K562 (cell line): Measurements from ENCODE around the gene MEX3A.

ENCODE experiments used
- CEBPB ChIP-seq: fragments of 450-650 bp; IDR thresholded peaks from 2 replicates; pipeline ENCODE4 v1.6.1; 2016; ENCODE audit warnings: missing genetic modification characterization, missing compliant biosample characterization
- HDAC3 ChIP-seq: fragments of 450-650 bp; IDR thresholded peaks from 2 replicates; pipeline ENCODE4 v1.6.1; 2018; ENCODE audit warnings: borderline replicate concordance, mild to moderate bottlenecking, moderate library complexity; ENCODE audit not compliant: partially characterized antibody
- NBN ChIP-seq: fragments of 450-650 bp; IDR thresholded peaks from 2 replicates; pipeline ENCODE4 v1.6.1; 2016; ENCODE audit warnings: low read depth, mild to moderate bottlenecking
- POLR2AphosphoS5 ChIP-seq: IDR thresholded peaks from 2 replicates; pipeline ENCODE4 v1.6.1; 2011; ENCODE audit warnings: mild to moderate bottlenecking, low read depth, low read length, moderate library complexity; ENCODE audit not compliant: control insufficient read depth, insufficient read depth
- RB1 ChIP-seq: fragments of 450-650 bp; IDR thresholded peaks from 2 replicates; pipeline ENCODE4 v1.6.1; 2017; ENCODE audit warnings: low read depth, mild to moderate bottlenecking
- SP1 ChIP-seq: sonication (generic); formaldehyde crosslinking; IDR thresholded peaks from 2 replicates; pipeline ENCODE4 v1.8.1; 2022; ENCODE audit warnings: mild to moderate bottlenecking, missing genetic modification reagents
- U2AF1 ChIP-seq: fragments of 200-400 bp; formaldehyde crosslinking; optimal IDR thresholded peaks from 2 replicates; pipeline ENCODE3; 2017; ENCODE audit warnings: mild to moderate bottlenecking, low read depth, low read length, moderate library complexity
- ZFP1 ChIP-seq: fragments of 450-650 bp; formaldehyde crosslinking; IDR thresholded peaks from 2 replicates; pipeline ENCODE4 v1.4.0; 2020; ENCODE audit warnings: mild to moderate bottlenecking, mixed read lengths
- ZSCAN29 ChIP-seq: fragments of 450-650 bp; IDR thresholded peaks from 2 replicates; pipeline ENCODE4 v1.6.1; 2017
- TF ChIP-seq, protein P1 (sequence below), 2 experiments: fragments of 450-650 bp; conservative IDR thresholded peaks; 2 replicates each; pipeline ENCODE4 v1.6.1; 2017; ENCODE audit warnings: mild to moderate bottlenecking in 2 of 2, moderate library complexity in 2 of 2

- no peak for TF ChIP-seq ZFP1
- TF ChIP-seq ZSCAN29 = no peak
- no peak for TF ChIP-seq HDAC3
- TF ChIP-seq NBN = no peak
- no peak for TF ChIP-seq U2AF1
- no peak for TF ChIP-seq RB1
- no peak for TF ChIP-seq POLR2AphosphoS5
- TF ChIP-seq, protein P1, sequence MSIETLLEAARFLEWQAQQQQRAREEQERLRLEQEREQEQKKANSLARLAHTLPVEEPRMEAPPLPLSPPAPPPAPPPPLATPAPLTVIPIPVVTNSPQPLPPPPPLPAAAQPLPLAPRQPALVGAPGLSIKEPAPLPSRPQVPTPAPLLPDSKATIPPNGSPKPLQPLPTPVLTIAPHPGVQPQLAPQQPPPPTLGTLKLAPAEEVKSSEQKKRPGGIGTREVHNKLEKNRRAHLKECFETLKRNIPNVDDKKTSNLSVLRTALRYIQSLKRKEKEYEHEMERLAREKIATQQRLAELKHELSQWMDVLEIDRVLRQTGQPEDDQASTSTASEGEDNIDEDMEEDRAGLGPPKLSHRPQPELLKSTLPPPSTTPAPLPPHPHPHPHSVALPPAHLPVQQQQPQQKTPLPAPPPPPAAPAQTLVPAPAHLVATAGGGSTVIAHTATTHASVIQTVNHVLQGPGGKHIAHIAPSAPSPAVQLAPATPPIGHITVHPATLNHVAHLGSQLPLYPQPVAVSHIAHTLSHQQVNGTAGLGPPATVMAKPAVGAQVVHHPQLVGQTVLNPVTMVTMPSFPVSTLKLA (conservative IDR thresholded peaks at IDR 0.05) = no peak
- TF ChIP-seq CEBPB (tag) = no peak
- no peak for TF ChIP-seq SP1 (CRISPR knock-in tag)
Observed at GRCh38 chr1:156121457-156121856, 39.2 kb upstream of the MEX3A start.
